B cell (primary cell): ENCODE data around the gene MGAT4C.

Source experiments
- CTCF ChIP-seq: fragments of 200-600 bp; IDR thresholded peaks from one replicate; pipeline ENCODE4 v1.8.0; 2022; ENCODE audit warnings: antibody characterized with exemption, mild to moderate bottlenecking
- EZH2 ChIP-seq: IDR thresholded peaks from 2 replicates; pipeline ENCODE4 v1.6.1; 2012; ENCODE audit warnings: borderline replicate concordance, low read depth, mild to moderate bottlenecking, moderate library complexity, low read length; ENCODE audit not compliant: insufficient read depth, poor library complexity, severe bottlenecking

GRCh38 chr12:86196465-86196864 is 59.7 kb downstream of the MGAT4C start:
- TF ChIP-seq CTCF (no peak), EZH2 (no peak)
